ENCODE measurements around the gene PRSS57. TPM values are rescaled to one million over a fixed set of nuclear protein-coding genes. Genes with fewer than 3 reads are reported as not detected.
"Not testable (repeated sequence)": the region's sequence is repeated elsewhere in the genome, so short reads cannot be mapped to it uniquely, and the experiment has no call there.

Gene PRSS57
- not detected in 2 replicates for total RNA-seq

DNA sequence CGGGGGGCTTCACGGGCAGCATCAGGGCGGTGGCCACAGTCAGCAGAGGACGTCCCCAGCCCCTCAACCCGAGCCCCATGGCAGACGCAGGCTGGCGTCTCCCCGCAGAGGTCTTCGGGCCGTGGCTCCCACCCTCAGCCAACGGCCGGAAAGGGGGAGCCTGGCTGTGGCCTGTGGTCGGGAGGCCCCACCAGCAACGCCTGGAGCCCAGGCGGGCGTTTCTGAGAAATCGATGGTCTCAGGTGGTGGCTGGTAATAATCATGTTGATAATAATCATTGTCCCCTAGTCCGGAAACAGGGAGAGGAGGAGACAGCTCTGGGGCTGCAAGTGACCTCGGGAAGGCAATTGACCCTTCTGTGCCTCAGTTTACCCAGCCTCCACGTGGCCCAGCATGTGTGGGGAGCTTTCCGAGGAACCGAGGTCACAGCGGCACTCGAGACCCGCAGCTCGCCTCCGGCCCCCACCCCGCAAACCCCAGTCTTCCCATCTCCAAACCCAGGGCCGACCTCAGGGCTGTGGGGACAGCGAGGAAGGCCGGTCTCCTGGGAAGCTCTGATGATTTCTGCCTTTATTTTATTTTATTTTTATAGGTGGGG, at the start of gene PRSS57:
Gene PRSS57 (minus strand): TSS at position 101 of the 598 bp plus-strand sequence. CDS start 22 bp downstream, at position 79.
- DNase-seq (ENCODE audit: low spot score): no peak
- H3K4me1 Mint-ChIP-seq (ENCODE audit: low read depth): no peaks in the 10 kb centered on the region
- H3K27ac Mint-ChIP-seq: no peak within 1 kb of the TSS
- intact Hi-C loops (cut with micrococcal nuclease): no loop called here
- H3K4me3 Mint-ChIP-seq: no peak within 1 kb of the TSS
- peaks cover 11% of the 10 kb centered on the region for H3K27me3 Mint-ChIP-seq (ENCODE audit: insufficient read depth)
- no peaks in the 10 kb centered on the region for H3K36me3 Mint-ChIP-seq (ENCODE audit: low read depth)
- no peaks in the 10 kb centered on the region for H3K9me3 Mint-ChIP-seq

DNA sequence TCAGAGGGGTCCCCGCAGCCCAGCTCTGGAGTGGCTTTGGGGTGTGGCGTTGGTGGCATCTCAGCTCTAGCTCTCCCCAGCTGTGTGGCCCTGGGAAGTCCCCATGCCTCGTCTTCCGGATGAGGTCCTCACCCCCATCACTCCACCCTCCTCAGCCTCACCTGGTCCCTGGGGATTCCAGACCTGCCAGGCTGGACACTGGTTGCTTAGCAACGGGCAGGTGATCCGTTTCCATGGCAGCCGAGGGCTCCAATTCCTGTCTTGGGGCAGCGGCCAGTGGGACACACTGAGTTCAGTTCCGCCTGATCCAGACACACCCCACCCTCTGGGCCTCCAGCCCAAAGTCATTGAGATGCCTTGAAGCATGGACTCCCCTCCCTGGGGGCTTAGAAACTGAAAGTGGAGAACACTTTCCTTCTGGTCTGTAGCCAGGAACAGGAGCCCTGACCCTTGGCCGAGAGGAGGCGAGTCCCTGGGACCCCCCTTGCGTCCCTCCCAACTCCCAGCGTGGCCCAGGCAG, 48.0 kb upstream of the PRSS57 start:
- Mint-ChIP-seq H3K36me3 (ENCODE audit: low read depth) (no peaks in the 10 kb centered on the region), H3K9me3 (peaks cover 18% of the 10 kb centered on the region), H3K4me3 (no peak overlapping the region), H3K27me3 (ENCODE audit: insufficient read depth) (no peaks in the 10 kb centered on the region), H3K4me1 (ENCODE audit: low read depth) (no peaks in the 10 kb centered on the region), H3K27ac (no peak overlapping the region)
- intact Hi-C loops (cut with micrococcal nuclease): no loop called here
- no peak for DNase-seq (ENCODE audit: low spot score)

DNA sequence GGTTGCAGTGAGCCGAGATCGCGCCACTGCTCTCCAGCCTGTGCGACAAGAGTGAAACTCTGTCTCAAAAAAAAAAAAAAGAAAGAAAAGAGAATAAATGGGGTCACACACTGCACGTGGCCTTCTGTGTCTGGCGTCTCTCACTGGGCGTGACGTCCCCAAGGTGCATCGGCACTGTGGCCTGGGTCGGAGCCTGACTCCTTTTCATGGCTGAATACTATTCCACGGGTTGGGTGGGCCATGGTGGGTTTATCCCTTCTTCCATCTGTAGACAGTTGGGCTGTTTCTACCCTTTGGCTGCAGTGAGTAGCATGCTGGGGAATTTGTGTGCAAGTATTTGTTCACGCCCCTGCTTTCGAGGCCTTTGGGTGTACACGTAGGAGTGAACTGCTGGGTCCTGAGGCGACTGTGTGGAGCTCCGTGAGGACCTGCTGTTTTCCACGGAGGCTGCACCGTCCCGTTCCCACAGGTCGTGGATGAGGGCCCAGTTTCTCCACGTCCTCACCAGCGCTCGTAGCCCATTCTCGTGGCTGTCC, 47.4 kb upstream of the PRSS57 start:
- Mint-ChIP-seq H3K27ac (no peak overlapping the region), H3K4me3 (no peak overlapping the region), H3K4me1 (ENCODE audit: low read depth) (no peaks in the 10 kb centered on the region), H3K9me3 (peaks cover 18% of the 10 kb centered on the region), H3K27me3 (ENCODE audit: insufficient read depth) (no peaks in the 10 kb centered on the region), H3K36me3 (ENCODE audit: low read depth) (no peaks in the 10 kb centered on the region)
- DNase-seq (ENCODE audit: low spot score): no peak
- intact Hi-C loops (cut with micrococcal nuclease): no loop called here

DNA sequence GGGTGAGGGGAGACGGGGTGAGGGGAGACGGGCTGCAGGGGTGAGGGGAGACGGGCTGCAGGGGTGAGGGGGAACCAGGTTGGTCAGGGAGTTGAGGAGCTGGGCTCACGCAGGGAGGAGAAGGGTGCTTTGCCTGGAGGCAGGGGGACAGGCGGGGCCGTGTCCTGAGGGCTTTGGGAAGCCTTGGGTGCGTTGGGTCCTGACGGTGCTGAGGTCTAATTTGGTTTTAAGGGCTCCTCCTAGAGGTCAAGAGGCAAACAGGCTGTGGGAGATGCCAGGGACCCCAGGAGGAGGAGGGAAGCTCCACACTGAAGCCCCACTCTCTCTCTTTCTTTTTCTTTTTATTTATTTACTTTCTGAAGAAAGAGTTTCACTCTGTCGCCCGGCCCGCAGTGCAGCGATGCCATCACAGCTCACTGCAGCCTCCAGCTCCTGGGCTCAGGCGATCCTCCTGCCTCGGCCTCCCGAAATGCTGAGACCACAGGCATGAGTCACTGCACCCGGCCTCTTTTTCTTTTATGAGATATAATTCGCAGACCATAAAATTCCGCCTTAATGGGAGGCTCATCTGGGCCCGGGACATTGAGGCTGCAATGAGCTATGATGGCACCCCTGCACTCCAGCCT, 46.4 kb upstream of the PRSS57 start:
- peaks cover 18% of the 10 kb centered on the region for H3K9me3 Mint-ChIP-seq
- no peak overlapping the region for H3K4me3 Mint-ChIP-seq
- no peaks in the 10 kb centered on the region for H3K4me1 Mint-ChIP-seq (ENCODE audit: low read depth)
- no peaks in the 10 kb centered on the region for H3K36me3 Mint-ChIP-seq (ENCODE audit: low read depth)
- H3K27me3 Mint-ChIP-seq (ENCODE audit: insufficient read depth): no peaks in the 10 kb centered on the region
- intact Hi-C loops (cut with micrococcal nuclease): no loop called here
- H3K27ac Mint-ChIP-seq: no peak overlapping the region
- no peak for DNase-seq (ENCODE audit: low spot score)

DNA sequence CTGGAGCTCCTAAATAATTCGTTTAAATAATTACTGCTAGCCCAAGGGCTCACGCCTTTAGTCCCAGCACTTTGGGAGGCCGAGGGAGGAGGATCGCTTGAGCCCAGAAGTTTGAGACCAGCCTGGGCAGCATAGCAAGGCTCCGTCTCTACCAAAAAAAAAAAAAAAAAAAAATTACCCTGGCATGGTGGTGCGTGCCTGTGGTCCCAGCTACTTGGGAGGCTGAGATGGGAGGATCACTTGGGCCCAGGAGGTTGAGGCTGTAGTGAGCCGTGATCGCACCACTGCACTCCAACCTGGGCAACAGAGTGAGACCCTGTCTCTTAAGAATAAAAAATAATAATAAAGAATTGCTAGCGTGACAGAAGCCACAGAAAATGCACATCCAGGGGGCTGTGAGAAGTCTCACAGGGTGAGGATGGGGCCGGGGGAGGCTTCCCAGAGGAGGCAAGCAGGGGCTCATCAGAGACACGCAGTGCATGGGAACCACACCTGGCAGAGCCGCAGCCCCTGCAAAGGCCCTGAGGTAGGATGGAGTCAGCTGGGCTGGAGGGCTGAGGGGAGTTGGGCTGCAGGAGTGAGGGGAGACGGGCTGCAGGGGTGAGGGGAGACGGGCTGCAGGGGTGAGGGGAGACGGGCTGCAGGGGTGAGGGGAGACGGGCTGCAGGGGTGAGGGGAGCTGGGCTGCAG, 45.7 kb upstream of the PRSS57 start:
- not testable (repeated sequence) for H3K27me3 Mint-ChIP-seq (ENCODE audit: insufficient read depth)

DNA sequence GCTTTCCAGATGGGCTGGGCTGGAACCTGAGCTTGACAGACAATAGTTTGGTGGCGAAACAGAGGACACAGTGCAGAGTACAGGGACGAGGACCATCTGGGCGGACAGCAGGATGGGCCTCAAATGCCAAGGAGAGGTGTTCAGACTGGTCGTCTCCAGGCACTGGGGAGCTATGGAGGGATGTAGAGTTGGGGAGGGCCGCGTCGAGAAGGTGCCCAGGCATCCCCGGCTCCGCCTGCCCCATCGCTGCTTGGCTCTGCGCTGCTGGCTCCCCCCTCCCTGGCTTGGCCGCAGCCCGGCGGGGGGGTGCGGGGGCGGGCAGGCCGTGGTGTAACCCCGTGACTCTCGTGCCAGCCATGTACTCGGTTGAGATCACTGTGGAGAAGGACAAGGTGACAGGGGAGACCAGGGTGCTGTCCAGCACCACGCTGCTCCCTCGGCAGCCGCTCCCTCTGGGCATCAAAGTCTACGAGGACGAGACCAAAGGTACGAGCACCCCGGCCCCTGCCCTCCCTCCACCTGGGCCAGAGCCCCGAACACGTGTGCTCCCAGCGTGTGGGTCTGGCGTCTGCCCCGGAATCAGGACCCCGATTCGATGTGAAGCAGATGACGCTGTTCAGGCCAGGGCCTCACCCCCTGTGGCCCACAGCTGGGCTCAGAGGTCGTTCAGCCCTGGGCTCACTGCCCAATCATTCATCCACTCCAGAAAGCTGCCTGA, 44.9 kb upstream of the PRSS57 start:
- H3K4me3 Mint-ChIP-seq: no peak overlapping the region
- no peak for DNase-seq (ENCODE audit: low spot score)
- H3K27me3 Mint-ChIP-seq (ENCODE audit: insufficient read depth): no peaks in the 10 kb centered on the region
- no peaks in the 10 kb centered on the region for H3K36me3 Mint-ChIP-seq (ENCODE audit: low read depth)
- peaks cover 18% of the 10 kb centered on the region for H3K9me3 Mint-ChIP-seq
- intact Hi-C loops (cut with micrococcal nuclease): no loop called here
- no peak overlapping the region for H3K27ac Mint-ChIP-seq
- no peaks in the 10 kb centered on the region for H3K4me1 Mint-ChIP-seq (ENCODE audit: low read depth)

More for the DNA sequence above, 45.7 kb upstream of the PRSS57 start:
- DNase-seq (ENCODE audit: low spot score); H3K4me3 Mint-ChIP-seq; H3K36me3 Mint-ChIP-seq (ENCODE audit: low read depth); H3K4me1 Mint-ChIP-seq (ENCODE audit: low read depth); intact Hi-C loops (cut with micrococcal nuclease); H3K27ac Mint-ChIP-seq: not testable (repeated sequence)
- H3K9me3 Mint-ChIP-seq: peaks cover 18% of the 10 kb centered on the region

DNA sequence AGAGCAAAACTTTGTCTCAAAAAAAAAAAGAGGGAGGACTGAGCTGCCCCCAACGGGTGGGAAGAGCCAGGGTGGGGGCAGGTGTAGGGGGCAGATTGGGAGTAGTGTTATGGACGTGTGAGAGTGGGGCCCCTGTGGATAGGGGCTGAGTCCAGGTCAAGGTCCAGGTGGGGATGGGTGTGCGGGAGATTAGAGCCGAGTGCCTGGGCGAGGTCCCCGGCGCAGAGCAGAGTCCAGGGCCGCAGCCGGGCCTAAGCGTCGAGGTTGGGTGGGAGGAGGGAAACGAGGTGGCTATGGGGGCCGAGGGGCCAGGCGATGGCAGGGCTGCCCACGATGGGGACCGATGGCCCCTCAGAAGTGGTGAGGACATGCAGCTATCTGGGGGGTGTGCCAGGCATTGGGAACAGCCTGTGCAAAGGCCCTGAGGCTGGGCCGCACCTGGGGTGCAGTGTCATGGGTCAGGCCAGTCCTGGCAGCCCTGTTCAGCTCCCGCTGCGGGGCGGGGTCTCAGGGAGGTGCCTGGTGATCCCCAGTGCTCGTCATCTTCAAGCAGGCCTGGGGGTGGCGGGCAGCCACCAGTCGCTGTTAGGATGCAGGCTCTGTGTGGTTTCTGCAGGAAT, 43.4 kb upstream of the PRSS57 start:
- Mint-ChIP-seq H3K9me3 (peaks cover 9% of the 10 kb centered on the region), H3K4me1 (ENCODE audit: low read depth) (no peaks in the 10 kb centered on the region), H3K4me3 (no peak overlapping the region), H3K27ac (no peak overlapping the region), H3K36me3 (ENCODE audit: low read depth) (no peaks in the 10 kb centered on the region), H3K27me3 (ENCODE audit: insufficient read depth) (no peaks in the 10 kb centered on the region)
- intact Hi-C loops (cut with micrococcal nuclease): no loop called here
- no peak for DNase-seq (ENCODE audit: low spot score)

DNA sequence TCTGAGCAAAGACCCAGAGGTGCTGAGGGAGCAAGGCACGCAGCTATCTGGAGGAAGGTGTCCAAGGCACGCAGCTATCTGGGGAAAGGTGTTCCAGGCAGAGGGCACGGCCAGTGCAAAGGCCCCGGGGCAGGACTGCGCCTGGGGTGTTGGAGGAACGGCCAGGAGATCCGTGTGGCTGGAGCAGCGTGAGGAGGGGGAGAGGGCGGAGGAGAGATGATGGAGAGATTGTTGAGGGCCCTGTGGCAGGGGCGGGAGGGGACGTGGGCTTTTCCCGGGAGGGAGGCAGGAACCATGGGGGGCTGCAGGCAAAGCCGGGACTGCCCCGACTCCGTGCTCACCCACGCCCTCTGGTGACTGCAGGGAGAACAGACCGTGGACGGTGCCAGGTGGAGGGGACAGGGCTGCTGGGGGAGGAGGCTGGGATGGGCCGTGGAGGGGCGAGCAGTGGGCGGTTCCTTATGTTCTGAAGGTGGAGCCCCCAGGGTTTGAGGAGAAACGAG, 42.4 kb upstream of the PRSS57 start:
- no peaks in the 10 kb centered on the region for H3K36me3 Mint-ChIP-seq (ENCODE audit: low read depth)
- no peak overlapping the region for H3K4me3 Mint-ChIP-seq
- H3K9me3 Mint-ChIP-seq: peaks cover 7% of the 10 kb centered on the region
- no peaks in the 10 kb centered on the region for H3K27me3 Mint-ChIP-seq (ENCODE audit: insufficient read depth)
- no peaks in the 10 kb centered on the region for H3K4me1 Mint-ChIP-seq (ENCODE audit: low read depth)
- no peak overlapping the region for H3K27ac Mint-ChIP-seq
- peak; percentile 26 for DNase-seq (ENCODE audit: low spot score)
- intact Hi-C loops (cut with micrococcal nuclease): no loop called here

DNA sequence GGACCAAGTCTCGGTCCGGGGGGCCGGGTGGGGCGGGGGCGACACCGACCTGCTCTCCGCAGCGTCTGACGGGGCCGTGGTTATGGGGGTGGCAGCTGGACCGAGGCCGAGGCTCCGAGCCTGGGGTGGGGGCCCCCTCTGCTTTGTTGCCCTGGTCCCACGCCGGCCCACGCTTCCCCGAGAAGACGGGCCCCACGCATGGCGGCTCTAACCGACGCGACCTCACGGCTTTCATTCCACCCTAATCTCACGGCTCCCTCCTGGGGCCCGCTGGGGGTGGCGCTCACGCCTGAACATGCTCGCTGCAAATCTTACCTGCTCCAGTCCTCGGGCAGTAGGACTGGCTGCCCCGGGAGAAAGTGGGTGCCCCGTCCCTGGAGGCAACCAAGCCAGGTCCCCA, 40.9 kb upstream of the PRSS57 start:
- Mint-ChIP-seq H3K36me3 (ENCODE audit: low read depth) (no peaks in the 10 kb centered on the region), H3K9me3 (no peaks in the 10 kb centered on the region), H3K4me1 (ENCODE audit: low read depth) (no peaks in the 10 kb centered on the region), H3K27ac (no peak overlapping the region), H3K27me3 (ENCODE audit: insufficient read depth) (no peaks in the 10 kb centered on the region), H3K4me3 (no peak overlapping the region)
- intact Hi-C loops (cut with micrococcal nuclease): no loop called here
- DNase-seq (ENCODE audit: low spot score): no peak

DNA sequence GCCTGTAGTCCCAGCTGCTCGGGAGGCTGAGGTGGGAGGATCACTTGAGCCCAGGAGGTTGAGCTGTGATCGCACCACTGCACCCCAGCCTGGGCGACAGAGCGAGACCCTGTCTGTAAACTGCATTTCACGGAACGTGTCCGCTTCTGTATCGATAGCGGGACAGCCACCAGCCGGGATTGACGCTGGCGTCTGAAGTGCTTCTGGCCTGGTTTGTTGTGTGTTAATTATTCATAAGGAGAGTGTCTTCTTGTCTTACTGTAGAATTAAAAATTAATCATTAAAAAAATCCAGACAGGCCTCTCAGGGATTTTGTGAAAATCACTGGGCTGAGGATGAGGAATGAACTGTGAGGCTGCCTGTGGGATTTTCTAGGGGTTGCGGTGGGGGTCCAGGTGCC, 39.5 kb upstream of the PRSS57 start:
- Mint-ChIP-seq H3K36me3 (ENCODE audit: low read depth) (no peaks in the 10 kb centered on the region), H3K4me1 (ENCODE audit: low read depth) (no peaks in the 10 kb centered on the region), H3K27ac (no peak overlapping the region), H3K9me3 (no peaks in the 10 kb centered on the region), H3K4me3 (no peak overlapping the region), H3K27me3 (ENCODE audit: insufficient read depth) (no peaks in the 10 kb centered on the region)
- DNase-seq (ENCODE audit: low spot score): no peak
- intact Hi-C loops (cut with micrococcal nuclease): loop anchor here (1.0 to 5.0 kb wide), 3 partner anchors 52 to 147 kb away; partner anchors contain the start of gene HCN2

DNA sequence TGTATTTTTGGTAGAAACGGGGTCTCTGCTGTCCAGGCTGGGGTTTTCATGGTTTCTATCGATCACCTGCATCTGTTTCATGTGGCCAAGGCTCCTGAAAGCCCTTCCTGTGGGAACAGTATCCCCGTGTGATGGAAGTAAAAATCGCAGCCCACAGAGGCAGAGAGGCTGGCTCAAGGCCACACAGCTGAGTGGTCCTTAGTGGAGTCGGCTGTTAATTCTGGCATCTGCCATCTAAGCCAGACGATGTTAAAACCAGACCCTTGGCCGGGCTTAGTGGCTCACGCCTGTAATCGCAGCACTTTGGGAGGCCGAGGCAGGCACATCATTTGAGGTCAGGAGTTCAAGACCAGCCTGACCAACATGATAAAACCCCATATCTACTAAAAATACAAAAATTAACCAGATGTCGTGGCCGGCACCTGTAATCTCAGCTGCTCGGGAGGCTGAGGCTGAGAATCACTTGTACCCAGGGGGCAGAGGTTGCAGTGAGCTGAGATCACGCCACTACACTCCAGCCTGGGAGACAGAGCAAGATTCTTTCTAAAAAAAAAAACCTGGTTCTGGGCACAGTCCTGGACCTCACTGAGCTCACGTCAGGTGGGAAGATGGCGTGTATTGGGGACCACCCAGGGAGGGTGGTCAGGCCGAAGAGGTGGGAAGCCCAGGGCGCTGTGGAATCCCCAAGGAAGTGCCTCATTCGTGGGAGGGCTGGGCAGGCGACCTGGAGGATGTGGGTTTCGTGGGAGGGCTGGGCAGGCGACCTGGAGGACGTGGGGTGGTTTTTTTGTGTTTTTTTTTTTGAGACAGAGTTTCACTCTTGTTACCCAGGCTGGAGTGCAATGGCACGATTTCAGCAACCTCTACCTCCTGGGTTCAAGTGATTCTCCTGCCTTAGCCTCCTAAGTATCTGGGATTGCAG, 37.2 kb upstream of the PRSS57 start:
- H3K4me1 Mint-ChIP-seq (ENCODE audit: low read depth): no peaks in the 10 kb centered on the region
- no peaks in the 10 kb centered on the region for H3K27me3 Mint-ChIP-seq (ENCODE audit: insufficient read depth)
- intact Hi-C loops (cut with micrococcal nuclease): loop anchor here (5.0 kb wide), 2 partner anchors 50 to 145 kb away; partner anchors contain the start of gene HCN2
- no peaks in the 10 kb centered on the region for H3K9me3 Mint-ChIP-seq
- no peaks in the 10 kb centered on the region for H3K36me3 Mint-ChIP-seq (ENCODE audit: low read depth)
- DNase-seq (ENCODE audit: low spot score): no peak
- no peak overlapping the region for H3K4me3 Mint-ChIP-seq
- no peak overlapping the region for H3K27ac Mint-ChIP-seq

All from activated T-helper 1 cell treated with anti-CD3 and anti-CD28 coated beads, Interleukin-12 subunit alpha, Interleukin-12 subunit beta, Interleukin-2, Interleukin-4 antibody, amounts not matched to agents 30 ng/mL and 10 ng/mL and 1 ng/mL, durations not matched to agents 14 hours and 24 hours and 36 hours (primary cell).